Heart right ventricle (tissue), 16 donors: ENCODE measurements around the gene EXD2. TPM values are rescaled to one million over a fixed set of nuclear protein-coding genes. Genes with fewer than 3 reads are reported as not detected.

Experiments
- ATAC-seq, 8 donors: fragments of 200-7000 bp; cut with Tn5 transposase; one replicate each; pipeline ENCODE4 v1.9.1; 2020; ENCODE audit warnings: mild to moderate bottlenecking in 8 of 8, moderate library complexity in 8 of 8, moderate number of reproducible peaks in 1 of 8
- DNase-seq, 2 donors: peaks; one replicate each; pipeline ENCODE4 v3.0.0-alpha.2; 2020
- H3K27ac ChIP-seq, 10 donors: fragments of 200-600 bp; sonication (generic) in 2 of 10; one replicate each; pipeline versions ENCODE4 v1.5.0 to v1.8.0; 2020 to 2022; ENCODE audit warnings: mild to moderate bottlenecking in 3 of 10
- H3K27me3 ChIP-seq, 7 donors: fragments of 200-600 bp; one replicate each; pipeline ENCODE4 v1.8.0; 2021 to 2022; ENCODE audit warnings: mild to moderate bottlenecking in 2 of 7
- H3K36me3 ChIP-seq, 9 donors: fragments of 200-600 bp; sonication (generic) in 1 of 9; one replicate each; pipeline versions ENCODE4 v1.5.0 to v1.8.0; 2020 to 2022; ENCODE audit warnings: mild to moderate bottlenecking in 2 of 9
- H3K4me1 ChIP-seq, 9 donors: fragments of 200-600 bp; sonication (generic) in 1 of 9; one replicate each; pipeline versions ENCODE4 v1.5.0 to v1.8.0; 2020 to 2022; ENCODE audit warnings: mild to moderate bottlenecking in 4 of 9
- H3K4me3 ChIP-seq, 10 donors: fragments of 200-600 bp; sonication (generic) in 2 of 10; one replicate each; pipeline versions ENCODE4 v1.5.0 to v1.8.0; 2020 to 2022; ENCODE audit warnings: mild to moderate bottlenecking in 7 of 10, moderate library complexity in 2 of 10
- H3K9me3 ChIP-seq, 11 donors: fragments of 200-600 bp in 10 of 11; sonication (generic) in 2 of 11; one replicate each; pipeline versions ENCODE4 v1.5.0 to v1.8.0; 2013 to 2022; ENCODE audit warnings: mild to moderate bottlenecking in 2 of 11, control low read depth in 1 of 11, moderate library complexity in 1 of 11
- CTCF ChIP-seq, 9 donors: fragments of 200-600 bp; sonication (generic) in 2 of 9; IDR thresholded peaks; one replicate each; pipeline versions ENCODE4 v1.5.0 to v1.8.0; 2021 to 2022; ENCODE audit warnings: antibody characterized with exemption in 9 of 9, mild to moderate bottlenecking in 5 of 9, moderate library complexity in 1 of 9
- WGBS, 2 donors: extraction: QIAGEN DNeasy Blood & Tissue Kit; methylation state at CpG; one replicate each; pipeline ENCODE4 v1.1.7; 2013; ENCODE audit warnings: inconsistent platforms in 1 of 2; 5-methylcytosine and 5-hydroxymethylcytosine counted together
- intact Hi-C, 10 donors: fragments of 100-400 bp; cut with DNase I; formaldehyde crosslinking; loops; one replicate each; pipeline versions ENCODE4 v1.11.1 to v1.14.2; 2022
- polyA plus RNA-seq, 2 donors: library from polyadenylated mRNA; stranded (reverse); fragments of 200-250 nt; gene quantifications; one replicate each; pipeline ENCODE4 v1.2.3, GENCODE V29; 2013
- total RNA-seq, 10 donors: library from RNA; stranded (reverse); fragmentation: NEBNext Ultra II Directional in 3 of 10; extraction: Animal tissue kit (Norgen Biotek cat#: 25700) in 3 of 10; gene quantifications; one replicate each; pipeline versions ENCODE4 v1.2.1 to v1.2.4, GENCODE V29; 2021 to 2023
- donor health status: Arrhythmogenic right ventricular cardiomyopathy.
- donor health status: ischemic (EF 13 %, LVEDD 7.1; RV severe dilation, severe dysfunction).
- donor health status: healthy with polysubstance abuse.
- donor health status: DM: no; HTN: yes; CAD: no.
- donor health status: DM: no; HTN: no; CAD: no.
- donor health status: ischemic (EF 25% LVEDD 6.9; RV normal size, moderate dysfunction).
- donor health status: ischemic (EF 25% LVEDD 5.7; RV mildly dilated, moderate dysfunction).
- donor health status: healthy.
- donor health status: DM: yes; HTN: yes; CAD: no.
- donor health status: Ischemic cardiomyopathy.
- donor health status: ischemic (EF 35%, LVEDD 5.7; RV mildly dilated, moderate dysfunction).
- donor health status: nonischemic (EF 11% LVEDD 7.7; RV severe dilation, severe dysfunction).
- donor health status: DM: yes; HTN: yes; CAD: no.
- donor health status: PGD.
- donor health status: ischemic (EF 29% LVEDD 5.4; RV normal size, mild dysfunction).
- donor health status: nonischemic (EF 23%, LVEDD 6.1; RV moderate dilation, normal function).

The EXD2 gene
- total and polyA plus RNA-seq, 12 donors: 9.8 to 22.4 (median 16.2) TPM

- Histone ChIP-seq H3K4me1 (peaks cover 0 to 30% (median 13%) of the 10 kb centered on the region in 9 donors), H3K27me3 (no peaks in the 10 kb centered on the region), H3K36me3 (peaks cover 0 to 59% (median 27%) of the 10 kb centered on the region in 9 donors), H3K4me3 (no peak overlapping the region), H3K9me3 (no peaks in the 10 kb centered on the region), H3K27ac (peak overlapping the region in 3 of 10 donors; percentile 62 to 76 (median 71))
- TF ChIP-seq CTCF (IDR thresholded peaks at IDR 0.05): no peak
- ATAC-seq (no peak), DNase-seq (no peak)
- intact Hi-C loops: loop anchor here (2.0 to 10.0 kb wide), 9 partner anchors 89 to 336 kb away; partner anchors contain the start of genes CCDC177 (in 2 of the 10) and DCAF5 (in 1 of the 10)
- WGBS, 2 donors: 53 to 70% methylated on average over 2 of the region's 2 CpGs
Observed at GRCh38 chr14:69241577-69241976, 50.3 kb downstream of the EXD2 start.

- Histone ChIP-seq H3K4me1 (peaks cover 0 to 31% (median 14%) of the 10 kb centered on the region in 9 donors), H3K36me3 (peaks cover 0 to 49% (median 18%) of the 10 kb centered on the region in 9 donors), H3K27ac (peak overlapping the region in 3 of 10 donors; percentile 9 to 45 (median 17)), H3K9me3 (no peaks in the 10 kb centered on the region), H3K27me3 (no peaks in the 10 kb centered on the region), H3K4me3 (no peak overlapping the region)
- ATAC-seq: peak; percentile 48 to 77 (median 64)
- 49 to 52% methylated on average over 10 of the region's 10 CpGs for WGBS, 2 donors
- intact Hi-C loops: loop anchor here (1.0 to 10.0 kb wide), 11 partner anchors 90 to 335 kb away; partner anchors contain the start of genes CCDC177 (in 2 of the 10) and DCAF5 (in 1 of the 10)
- DNase-seq: peak in 1 of 2 donors; percentile 72
- TF ChIP-seq CTCF (IDR thresholded peaks at IDR 0.05): peak; percentile 62 to 86 (median 76)
Observed at GRCh38 chr14:69242311-69243224, 51.3 kb downstream of the EXD2 start.

- WGBS, 2 donors: 87 to 96% methylated on average over 3 of the region's 3 CpGs
- peaks cover 0 to 45% (median 17%) of the 10 kb centered on the region in 9 donors for H3K4me1 ChIP-seq
- no peak overlapping the region for H3K27ac ChIP-seq
- H3K9me3 ChIP-seq: no peaks in the 10 kb centered on the region
- DNase-seq: no peak
- TF ChIP-seq CTCF (IDR thresholded peaks at IDR 0.05): no peak
- intact Hi-C loops: loop anchor here in 9 of 10 donors (5.0 to 10.0 kb wide), 8 partner anchors 93 to 332 kb away; partner anchors contain the start of genes CCDC177 (in 2 of the 9) and DCAF5 (in 1 of the 9)
- H3K27me3 ChIP-seq: no peaks in the 10 kb centered on the region
- no peak for ATAC-seq
- peaks cover 0 to 26% (median 0%) of the 10 kb centered on the region in 9 donors for H3K36me3 ChIP-seq
- no peak overlapping the region for H3K4me3 ChIP-seq
Observed at GRCh38 chr14:69244946-69245345, 53.6 kb downstream of the EXD2 start.

- intact Hi-C loops: loop anchor here in 2 of 10 donors (10.0 kb wide), 2 partner anchors 122 to 218 kb away; no protein-coding TSS in a partner anchor
- WGBS, 2 donors: 89 to 93% methylated on average over 3 of the region's 3 CpGs
Observed at GRCh38 chr14:69246331-69246730, 55.0 kb downstream of the EXD2 start.

More at GRCh38 chr14:69246331-69246730, 55.0 kb downstream of the EXD2 start:
- Histone ChIP-seq H3K36me3 (peaks cover 0 to 12% (median 0%) of the 10 kb centered on the region in 9 donors), H3K4me1 (peaks cover 0 to 35% (median 15%) of the 10 kb centered on the region in 9 donors), H3K9me3 (no peaks in the 10 kb centered on the region), H3K4me3 (no peak overlapping the region), H3K27ac (no peak overlapping the region), H3K27me3 (no peaks in the 10 kb centered on the region)
- no peak for TF ChIP-seq CTCF (IDR thresholded peaks at IDR 0.05)
- DNase-seq (no peak), ATAC-seq (no peak)
